IMR-90 (cell line): ENCODE measurements around the gene KPRP. TPM values are rescaled to one million over a fixed set of nuclear protein-coding genes. Genes with fewer than 3 reads are reported as not detected.

Experiments used
- ATAC-seq: fragments of 200-7000 bp; cut with Tn5 transposase; 2 replicates; pipeline ENCODE4 v1.9.1; 2020; ENCODE audit warnings: low read depth, mild to moderate bottlenecking, moderate library complexity
- BruUV-seq: library from RNA; stranded (reverse); fragments of 400-500 nt; replicated peaks from 2 replicates; lab custom pipeline; 2021; lab: Mats Ljungman, UMichigan
- CTCF ChIA-PET: fragments of 300-600 bp; formaldehyde crosslinking; extraction: SDS; loops from one replicate; lab custom pipeline; 2021; ENCODE audit warnings: antibody characterized with exemption; lab: Yijun Ruan, JAX
- POLR2A ChIA-PET: fragments of 300-600 bp; sonication (Branson Sonifier 250); formaldehyde crosslinking; loops from one replicate; lab custom pipeline; 2022; ENCODE audit warnings: antibody characterized with exemption; ENCODE audit not compliant: unreplicated experiment; lab: Charles Lee
- DNase-seq: peaks from one replicate; pipeline ENCODE4 v3.0.0; 2013
- H2AFZ ChIP-seq: replicated peaks from 2 replicates; pipeline ENCODE3; 2013; ENCODE audit warnings: low read length, mild to moderate bottlenecking; ENCODE audit not compliant: poor library complexity
- H2AK5ac ChIP-seq: 2 replicates; pipeline ENCODE4 v1.6.1; 2013; ENCODE audit warnings: low read depth, low read length, inconsistent platforms
- H2AK9ac ChIP-seq: replicated peaks from 2 replicates; pipeline ENCODE3; 2013; ENCODE audit warnings: mild to moderate bottlenecking, low read depth, low read length, moderate library complexity; ENCODE audit not compliant: poor library complexity
- H2BK120ac ChIP-seq: 2 replicates; pipeline ENCODE4 v1.6.1; 2013; ENCODE audit warnings: low read depth, low read length, inconsistent platforms
- H2BK15ac ChIP-seq: 3 replicates; pipeline ENCODE4 v1.6.1; 2013; ENCODE audit warnings: low read depth, low read length, inconsistent platforms
- H2BK20ac ChIP-seq: 2 replicates; pipeline ENCODE4 v1.6.1; 2013; ENCODE audit warnings: low read depth, mild to moderate bottlenecking, inconsistent platforms, low read length, moderate library complexity
- H2BK5ac ChIP-seq: 2 replicates; pipeline ENCODE4 v1.6.1; 2013; ENCODE audit warnings: mild to moderate bottlenecking, low read depth, low read length, inconsistent platforms; ENCODE audit not compliant: poor library complexity, severe bottlenecking
- H3K14ac ChIP-seq: replicated peaks from 2 replicates; pipeline ENCODE4 v1.6.1; 2013; ENCODE audit warnings: low read depth, low read length, inconsistent platforms
- H3K18ac ChIP-seq: 2 replicates; pipeline ENCODE4 v1.6.1; 2013; ENCODE audit warnings: low read depth, low read length, control low read depth
- H3K23ac ChIP-seq: 2 replicates; pipeline ENCODE4 v1.6.1; 2013; ENCODE audit warnings: low read depth, low read length, inconsistent platforms
- H3K27ac ChIP-seq: 2 replicates; pipeline ENCODE4 v1.5.1; 2013; ENCODE audit warnings: mild to moderate bottlenecking, control low read depth, low read length; ENCODE audit not compliant: insufficient read depth
- H3K27me3 ChIP-seq: 2 replicates; pipeline ENCODE4 v1.6.1; 2013; ENCODE audit warnings: low read length; ENCODE audit not compliant: control insufficient read depth, insufficient read depth
- H3K36me3 ChIP-seq: 2 replicates; pipeline ENCODE4 v1.6.1; 2013; ENCODE audit warnings: low read length, mixed read lengths; ENCODE audit not compliant: control insufficient read depth, insufficient read depth
- H3K4ac ChIP-seq: 2 replicates; pipeline ENCODE4 v1.6.1; 2013; ENCODE audit warnings: low read depth, low read length, inconsistent platforms
- H3K4me1 ChIP-seq: 2 replicates; pipeline ENCODE4 v1.6.1; 2013; ENCODE audit warnings: low read length, mixed read lengths; ENCODE audit not compliant: control insufficient read depth, insufficient read depth
- H3K4me2 ChIP-seq: 2 replicates; pipeline ENCODE4 v1.6.1; 2013; ENCODE audit warnings: low read depth, mild to moderate bottlenecking, control low read depth, low read length, moderate library complexity
- H3K4me3 ChIP-seq: 2 replicates; pipeline ENCODE4 v1.5.1; 2013; ENCODE audit warnings: low read depth, mild to moderate bottlenecking, control low read depth, low read length, moderate library complexity; ENCODE audit not compliant: insufficient read depth
- H3K56ac ChIP-seq: 2 replicates; pipeline ENCODE4 v1.6.1; 2013; ENCODE audit warnings: low read length, inconsistent platforms; ENCODE audit not compliant: insufficient read depth; ENCODE audit errors: extremely low read depth
- H3K79me1 ChIP-seq, 2 experiments: 2 replicates each; pipeline ENCODE4 v1.6.1; 2013; ENCODE audit warnings: low read length in 2 of 2, inconsistent platforms in 1 of 2, low read depth in 1 of 2
- H3K9ac ChIP-seq: 2 replicates; pipeline ENCODE4 v1.6.1; 2013; ENCODE audit warnings: low read depth, low read length, control low read depth
- H3K9me1 ChIP-seq: 2 replicates; pipeline ENCODE4 v1.6.1; 2013; ENCODE audit warnings: low read length, inconsistent platforms; ENCODE audit not compliant: insufficient read depth
- H3K9me3 ChIP-seq: 2 replicates; pipeline ENCODE4 v1.6.1; 2013; ENCODE audit warnings: low read length; ENCODE audit not compliant: control insufficient read depth, insufficient read depth
- H4K20me1 ChIP-seq: 2 replicates; pipeline ENCODE4 v1.6.1; 2013; ENCODE audit warnings: low read length, inconsistent platforms; ENCODE audit not compliant: insufficient read depth
- H4K5ac ChIP-seq: 2 replicates; pipeline ENCODE4 v1.6.1; 2013; ENCODE audit warnings: mild to moderate bottlenecking, low read depth, low read length, control low read depth
- H4K8ac ChIP-seq, 2 experiments: 2 replicates each; pipeline ENCODE4 v1.6.1; 2013; ENCODE audit warnings: low read depth in 2 of 2, low read length in 2 of 2, control low read depth in 1 of 2, inconsistent platforms in 1 of 2
- H4K91ac ChIP-seq: 2 replicates; pipeline ENCODE4 v1.6.1; 2013; ENCODE audit warnings: low read depth, low read length, inconsistent platforms; ENCODE audit not compliant: insufficient read depth
- BHLHE40 ChIP-seq: fragments of 150-350 bp; IDR thresholded peaks from 2 replicates; pipeline ENCODE4 v1.6.1; 2016; ENCODE audit warnings: mild to moderate bottlenecking, low read depth, low read length
- CEBPB ChIP-seq: IDR thresholded peaks from 2 replicates; pipeline ENCODE4 v1.6.1; 2012; ENCODE audit warnings: low read depth, low read length, improper control_type of control experiment
- CHD1 ChIP-seq: IDR thresholded peaks from 2 replicates; pipeline ENCODE4 v1.6.1; 2012; ENCODE audit warnings: low read depth, low read length, improper control_type of control experiment
- FOS ChIP-seq: fragments of 150-350 bp; IDR thresholded peaks from 2 replicates; pipeline ENCODE4 v1.6.1; 2016; ENCODE audit warnings: low read depth, low read length
- MAFK ChIP-seq: IDR thresholded peaks from 2 replicates; pipeline ENCODE4 v1.6.1; 2012; ENCODE audit warnings: low read depth, low read length, improper control_type of control experiment
- MAZ ChIP-seq: IDR thresholded peaks from 2 replicates; pipeline ENCODE4 v1.6.1; 2012; ENCODE audit warnings: low read depth, mild to moderate bottlenecking, low read length, improper control_type of control experiment, moderate library complexity, borderline replicate concordance
- MXI1 ChIP-seq: IDR thresholded peaks from 2 replicates; pipeline ENCODE4 v1.6.1; 2012; ENCODE audit warnings: low read depth, mild to moderate bottlenecking, low read length, moderate library complexity, borderline replicate concordance
- NFE2L2 ChIP-seq: fragments of 150-350 bp; IDR thresholded peaks from 2 replicates; pipeline ENCODE4 v1.6.1; 2016; ENCODE audit warnings: low read depth, mild to moderate bottlenecking, low read length
- POLR2A ChIP-seq: IDR thresholded peaks from 2 replicates; pipeline ENCODE4 v1.6.1; 2012; ENCODE audit warnings: mild to moderate bottlenecking, low read depth, low read length
- RAD21 ChIP-seq: IDR thresholded peaks from 2 replicates; pipeline ENCODE4 v1.6.1; 2012; ENCODE audit warnings: low read length, improper control_type of control experiment
- RCOR1 ChIP-seq: IDR thresholded peaks from 2 replicates; pipeline ENCODE4 v1.6.1; 2012; ENCODE audit warnings: mild to moderate bottlenecking, low read length, improper control_type of control experiment; ENCODE audit not compliant: insufficient replicate concordance
- RFX5 ChIP-seq: IDR thresholded peaks from 2 replicates; pipeline ENCODE4 v1.8.0; 2012; ENCODE audit warnings: low read depth, mild to moderate bottlenecking, low read length, moderate library complexity
- SMC3 ChIP-seq: fragments of 150-350 bp; IDR thresholded peaks from 2 replicates; pipeline ENCODE4 v1.6.1; 2016; ENCODE audit warnings: low read depth, mild to moderate bottlenecking, antibody characterized with exemption, low read length, moderate library complexity
- USF2 ChIP-seq: fragments of 150-350 bp; IDR thresholded peaks from 2 replicates; pipeline ENCODE4 v1.6.1; 2017; ENCODE audit warnings: mild to moderate bottlenecking, antibody characterized with exemption, low read length, low read depth
- WGBS, 2 experiments: methylation state at CpG; one replicate each; pipeline versions ENCODE4 v1.1.5 to v1.1.7; 2013; ENCODE audit warnings: missing lambda C conversion rate in 2 of 2; ENCODE audit not compliant: insufficient read length in 1 of 2; ENCODE audit errors: extremely low coverage in 2 of 2; 5-methylcytosine and 5-hydroxymethylcytosine counted together
- dilution Hi-C: fragments of 300-500 bp; cut with HindIII; formaldehyde crosslinking; loops from one replicate; pipeline ENCODE4 v1.14.3; 2018; ENCODE audit warnings: low sequenced_read_pairs; ENCODE audit not compliant: unreplicated experiment
- in situ Hi-C: fragments of 300-500 bp; cut with MboI; formaldehyde crosslinking; loops from 3 replicates; pipeline ENCODE4 v1.14.3; 2019; ENCODE audit warnings: low sequenced_read_pairs, inconsistent platforms, mixed read lengths
- intact Hi-C: fragments of 100-400 bp; cut with micrococcal nuclease; formaldehyde crosslinking; loops from 2 replicates; pipeline ENCODE4 v1.10.0; 2022
- polyA plus RNA-seq, 3 experiments: library from polyadenylated mRNA; depleted of rRNA; stranded (reverse); fragments of >200 nt; gene quantifications; 2 replicates each; pipeline ENCODE4 v1.2.3, GENCODE V29; 2012; ENCODE audit warnings: low replicate concordance in 1 of 3
- total RNA-seq: library from RNA; depleted of rRNA; stranded (reverse); fragments of >200 nt; gene quantifications from 2 replicates; pipeline ENCODE4 v1.2.3, GENCODE V29; 2012
- TF ChIP-seq, protein P1 (sequence below): fragments of 150-350 bp; IDR thresholded peaks from 2 replicates; pipeline ENCODE4 v1.6.1; 2016; ENCODE audit warnings: low read depth, mild to moderate bottlenecking, low read length, moderate library complexity, borderline replicate concordance
- TF ChIP-seq, protein P2 (sequence below): conservative IDR thresholded peaks from 2 replicates; pipeline ENCODE4 v1.5.1; 2012; ENCODE audit warnings: mild to moderate bottlenecking, low read depth, low read length, improper control_type of control experiment

KPRP gene
- total and polyA plus RNA-seq, 2 of the 4 experiments (the other 2 are of a cell fraction), result not detected

- POLR2A ChIA-PET, result no interaction called here
- WGBS, 2 experiments, result no CpG with 5 or more reads among the region's 1 CpG
- intact Hi-C loops, result no loop called here
Measured at GRCh38 chr1:152728986-152729385, 28.8 kb upstream of the KPRP start.

More at GRCh38 chr1:152728986-152729385, 28.8 kb upstream of the KPRP start:
- no peaks in the 10 kb centered on the region for H3K27me3 ChIP-seq
- H4K5ac ChIP-seq, result no peak overlapping the region
- ATAC-seq, result no peak
- no peaks in the 10 kb centered on the region for H3K9me3 ChIP-seq
- no peak overlapping the region for H3K23ac ChIP-seq
- in situ Hi-C loops, result no loop called here
- H4K20me1 ChIP-seq, result no peaks in the 10 kb centered on the region
- CTCF ChIA-PET, result no interaction called here
- no peaks in the 10 kb centered on the region for H3K79me1 ChIP-seq
- no peak overlapping the region for H2AK5ac ChIP-seq
- H2BK120ac ChIP-seq, result no peak overlapping the region
- H3K9me1 ChIP-seq, result 0 out of 2 replicates have a peak, but pooled peaks cover 3% of the 10 kb centered on the region
- H4K8ac ChIP-seq, result no peak overlapping the region
- H2BK5ac ChIP-seq, result no peak overlapping the region
- no peak overlapping the region for H3K4ac ChIP-seq
- no peak overlapping the region for H3K56ac ChIP-seq
- no peak overlapping the region for H3K27ac ChIP-seq
- no peak overlapping the region for H3K18ac ChIP-seq
- H3K4me2 ChIP-seq, result no peak overlapping the region
- no peak overlapping the region for H2BK20ac ChIP-seq
- H3K36me3 ChIP-seq, result no peaks in the 10 kb centered on the region
- dilution Hi-C loops, result no loop called here
- no peak overlapping the region for H2BK15ac ChIP-seq
- H2AK9ac ChIP-seq, result no peak overlapping the region
- TF ChIP-seq SMC3, result no peak
- no peak for TF ChIP-seq RFX5
- no peak for TF ChIP-seq CHD1
- TF ChIP-seq CEBPB, result no peak
- no peak for TF ChIP-seq POLR2A
- no peak for TF ChIP-seq NFE2L2
- TF ChIP-seq USF2, result no peak
- TF ChIP-seq, protein P1, sequence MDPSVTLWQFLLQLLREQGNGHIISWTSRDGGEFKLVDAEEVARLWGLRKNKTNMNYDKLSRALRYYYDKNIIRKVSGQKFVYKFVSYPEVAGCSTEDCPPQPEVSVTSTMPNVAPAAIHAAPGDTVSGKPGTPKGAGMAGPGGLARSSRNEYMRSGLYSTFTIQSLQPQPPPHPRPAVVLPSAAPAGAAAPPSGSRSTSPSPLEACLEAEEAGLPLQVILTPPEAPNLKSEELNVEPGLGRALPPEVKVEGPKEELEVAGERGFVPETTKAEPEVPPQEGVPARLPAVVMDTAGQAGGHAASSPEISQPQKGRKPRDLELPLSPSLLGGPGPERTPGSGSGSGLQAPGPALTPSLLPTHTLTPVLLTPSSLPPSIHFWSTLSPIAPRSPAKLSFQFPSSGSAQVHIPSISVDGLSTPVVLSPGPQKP, result no peak
- no peak for TF ChIP-seq MAZ
- TF ChIP-seq RAD21, result no peak
- no peak for TF ChIP-seq RCOR1
- no peak for TF ChIP-seq MXI1
- no peak for TF ChIP-seq FOS
- TF ChIP-seq MAFK, result no peak
- no peak for TF ChIP-seq BHLHE40
- TF ChIP-seq, protein P2, sequence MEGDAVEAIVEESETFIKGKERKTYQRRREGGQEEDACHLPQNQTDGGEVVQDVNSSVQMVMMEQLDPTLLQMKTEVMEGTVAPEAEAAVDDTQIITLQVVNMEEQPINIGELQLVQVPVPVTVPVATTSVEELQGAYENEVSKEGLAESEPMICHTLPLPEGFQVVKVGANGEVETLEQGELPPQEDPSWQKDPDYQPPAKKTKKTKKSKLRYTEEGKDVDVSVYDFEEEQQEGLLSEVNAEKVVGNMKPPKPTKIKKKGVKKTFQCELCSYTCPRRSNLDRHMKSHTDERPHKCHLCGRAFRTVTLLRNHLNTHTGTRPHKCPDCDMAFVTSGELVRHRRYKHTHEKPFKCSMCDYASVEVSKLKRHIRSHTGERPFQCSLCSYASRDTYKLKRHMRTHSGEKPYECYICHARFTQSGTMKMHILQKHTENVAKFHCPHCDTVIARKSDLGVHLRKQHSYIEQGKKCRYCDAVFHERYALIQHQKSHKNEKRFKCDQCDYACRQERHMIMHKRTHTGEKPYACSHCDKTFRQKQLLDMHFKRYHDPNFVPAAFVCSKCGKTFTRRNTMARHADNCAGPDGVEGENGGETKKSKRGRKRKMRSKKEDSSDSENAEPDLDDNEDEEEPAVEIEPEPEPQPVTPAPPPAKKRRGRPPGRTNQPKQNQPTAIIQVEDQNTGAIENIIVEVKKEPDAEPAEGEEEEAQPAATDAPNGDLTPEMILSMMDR, result no peak
- H3K9ac ChIP-seq, result no peak overlapping the region
- BruUV-seq, result no TSS peak
- DNase-seq, result no peak
- H3K14ac ChIP-seq, result no peak overlapping the region
- no peak overlapping the region for H2AFZ ChIP-seq
- no peak overlapping the region for H4K91ac ChIP-seq
- H3K4me3 ChIP-seq, result no peak overlapping the region
- no peaks in the 10 kb centered on the region for H3K4me1 ChIP-seq
